HepG2 (cell line): ENCODE results near the gene HORMAD2. TPM values are rescaled to one million over a fixed set of nuclear protein-coding genes. Genes with fewer than 3 reads are reported as not detected.

Experiments used
- FOSL1 ChIP-seq: sonication (generic); formaldehyde crosslinking; IDR thresholded peaks from 2 replicates; pipeline ENCODE4 v1.9.0; 2021; ENCODE audit warnings: missing genetic modification reagents, borderline replicate concordance
- FOXA3 ChIP-seq: IDR thresholded peaks from 2 replicates; pipeline ENCODE4 v1.6.1; 2016; ENCODE audit warnings: missing genetic modification reagents, missing compliant biosample characterization
- FOXO1 ChIP-seq: sonication (generic); formaldehyde crosslinking; IDR thresholded peaks from 2 replicates; pipeline ENCODE4 v1.4.0; 2020; ENCODE audit warnings: missing genetic modification reagents
- KLF6 ChIP-seq: IDR thresholded peaks from 2 replicates; pipeline ENCODE4 v1.8.0; 2016; ENCODE audit warnings: missing biosample characterization, missing genetic modification reagents
- MIER2 ChIP-seq: IDR thresholded peaks from 2 replicates; pipeline ENCODE4 v1.6.1; 2016; ENCODE audit warnings: missing biosample characterization, missing genetic modification reagents
- MLX ChIP-seq: IDR thresholded peaks from 2 replicates; pipeline ENCODE4 v1.6.1; 2016
- MXD1 ChIP-seq: sonication (generic); formaldehyde crosslinking; IDR thresholded peaks from 2 replicates; pipeline ENCODE4 v1.4.0; 2020; ENCODE audit warnings: mild to moderate bottlenecking, missing genetic modification reagents
- NKX3-1 ChIP-seq: sonication (generic); formaldehyde crosslinking; IDR thresholded peaks from 2 replicates; pipeline ENCODE4 v1.5.0; 2020; ENCODE audit warnings: missing genetic modification reagents
- NR2F6 ChIP-seq, 2 experiments: IDR thresholded peaks; 2 replicates each; pipeline ENCODE4 v1.6.1; 2016; ENCODE audit warnings: antibody characterized with exemption in 1 of 2, mild to moderate bottlenecking in 1 of 2
- RXRA ChIP-seq: sonication (generic); formaldehyde crosslinking; IDR thresholded peaks from 2 replicates; pipeline ENCODE4 v1.5.1; 2020; ENCODE audit warnings: missing genetic modification reagents
- SNAPC4 ChIP-seq: sonication (generic); formaldehyde crosslinking; IDR thresholded peaks from 2 replicates; pipeline ENCODE4 v1.4.0; 2020; ENCODE audit warnings: mild to moderate bottlenecking, missing genetic modification reagents
- TBX3 ChIP-seq: fragments of 450-650 bp; IDR thresholded peaks from 2 replicates; pipeline ENCODE4 v1.6.1; 2017; ENCODE audit warnings: antibody characterized with exemption, mild to moderate bottlenecking, inconsistent platforms, borderline replicate concordance
- U2AF1 ChIP-seq: fragments of 200-400 bp; formaldehyde crosslinking; optimal IDR thresholded peaks from 2 replicates; pipeline ENCODE3; 2017; ENCODE audit warnings: mild to moderate bottlenecking, low read depth, low read length
- XRCC5 ChIP-seq: fragments of 200-400 bp; formaldehyde crosslinking; optimal IDR thresholded peaks from 2 replicates; pipeline ENCODE3; 2017; ENCODE audit warnings: mild to moderate bottlenecking, low read length
- ZNF274 ChIP-seq: sonication (generic); formaldehyde crosslinking; IDR thresholded peaks from 2 replicates; pipeline ENCODE4 v1.5.1; 2020; ENCODE audit warnings: mild to moderate bottlenecking, missing genetic modification reagents
- ZNF292 ChIP-seq: sonication (generic); formaldehyde crosslinking; IDR thresholded peaks from 2 replicates; pipeline ENCODE4 v1.8.1; 2022; ENCODE audit warnings: mild to moderate bottlenecking, low read depth, missing genetic modification reagents, borderline replicate concordance
- ZNF512 ChIP-seq: sonication (generic); formaldehyde crosslinking; IDR thresholded peaks from 2 replicates; pipeline ENCODE4 v1.4.0; 2020; ENCODE audit warnings: mild to moderate bottlenecking, missing genetic modification reagents
- ZNF574 ChIP-seq: sonication (generic); formaldehyde crosslinking; IDR thresholded peaks from 2 replicates; pipeline ENCODE4 v1.4.0; 2020; ENCODE audit warnings: missing genetic modification reagents
- ZNF605 ChIP-seq: sonication (generic); formaldehyde crosslinking; IDR thresholded peaks from 2 replicates; pipeline ENCODE4 v1.8.0; 2022; ENCODE audit warnings: mild to moderate bottlenecking, missing genetic modification reagents
- ZNF747 ChIP-seq: sonication (generic); formaldehyde crosslinking; IDR thresholded peaks from 2 replicates; pipeline ENCODE4 v1.8.1; 2023; ENCODE audit warnings: missing genetic modification reagents, mild to moderate bottlenecking, borderline replicate concordance
- ZNF788 ChIP-seq: sonication (generic); formaldehyde crosslinking; IDR thresholded peaks from 2 replicates; pipeline ENCODE4 v1.5.0; 2020; ENCODE audit warnings: mild to moderate bottlenecking, missing genetic modification reagents, borderline replicate concordance
- polyA plus RNA-seq, 8 experiments: library from polyadenylated mRNA; depleted of rRNA in 3 of 8; stranded (reverse) in 7 of 8; unstranded in 1 of 8; fragments of >200 nt; fragmentation: Illumina TruSeq in 4 of 8; extraction: Trizol in 4 of 8; gene quantifications; 2 replicates each; pipeline versions ENCODE4 v1.2.1 to v1.2.3, GENCODE V29; 2011 to 2016; ENCODE audit warnings: low read depth in 4 of 8, missing spikeins in 1 of 8, mixed read lengths in 1 of 8; ENCODE audit not compliant: insufficient read depth in 1 of 8
- total RNA-seq, 5 experiments: library from RNA; depleted of rRNA; stranded (reverse); fragments of >200 nt; fragmentation: Illumina TruSeq; extraction: Trizol; gene quantifications; 2 replicates each; pipeline ENCODE4 v1.2.3, GENCODE V29; 2016; ENCODE audit warnings: low read depth in 1 of 5

Gene HORMAD2
- total and polyA plus RNA-seq, 2 of the 13 experiments (the other 11 are each of a cell fraction or from before 2014, with no cell fraction given) = not detected

- no peak for TF ChIP-seq SNAPC4 (CRISPR knock-in tag)
- 0 out of 2 replicates have a peak, but pooled peaks have one; percentile 17 for TF ChIP-seq ZNF574 (CRISPR knock-in tag)
- peak; percentile 41 for TF ChIP-seq XRCC5
- TF ChIP-seq ZNF512 (CRISPR knock-in tag) = no peak
- no peak for TF ChIP-seq TBX3
- TF ChIP-seq KLF6 (CRISPR knock-in tag) = 0 out of 2 replicates have a peak, but pooled peaks have one; percentile 23
- no peak for TF ChIP-seq NR2F6 (IDR thresholded peaks at IDR 0.05)
- TF ChIP-seq NR2F6 (CRISPR knock-in tag; IDR thresholded peaks at IDR 0.05) = peak; percentile 48
- 0 out of 2 replicates have a peak, but pooled peaks have one; percentile 17 for TF ChIP-seq MLX (CRISPR knock-in tag)
- TF ChIP-seq ZNF788 (CRISPR knock-in tag) = no peak
- peak; percentile 79 for TF ChIP-seq FOSL1 (CRISPR knock-in tag)
- TF ChIP-seq ZNF605 (CRISPR knock-in tag) = no peak
- TF ChIP-seq ZNF292 (CRISPR knock-in tag) = peak; percentile 16; the same call in 1 of the 2 replicates
- 0 out of 2 replicates have a peak, but pooled peaks have one; percentile 38 for TF ChIP-seq MIER2 (CRISPR knock-in tag)
- TF ChIP-seq U2AF1 = peak; percentile 35
- TF ChIP-seq MXD1 (CRISPR knock-in tag) = no peak
- peak; percentile 24; the same call in 1 of the 2 replicates for TF ChIP-seq FOXO1 (CRISPR knock-in tag)
- 0 out of 2 replicates have a peak, but pooled peaks have one; percentile 35 for TF ChIP-seq NKX3-1 (CRISPR knock-in tag)
- peak; percentile 68; the same call in 1 of the 2 replicates for TF ChIP-seq RXRA (CRISPR knock-in tag)
- no peak for TF ChIP-seq ZNF747
- peak; percentile 60 for TF ChIP-seq FOXA3
- 0 out of 2 replicates have a peak, but pooled peaks have one; percentile 29 for TF ChIP-seq ZNF274 (CRISPR knock-in tag)
Measured at GRCh38 chr22:30206944-30207343, 126.7 kb downstream of the HORMAD2 start (continued).
